Spinal cord (tissue), 10 donors: ENCODE data around the gene POLR3K. TPM values are rescaled to one million over a fixed set of nuclear protein-coding genes. Genes with fewer than 3 reads are reported as not detected.

Experiments used
- DNase-seq, 6 donors: peaks; one replicate each; pipeline versions ENCODE4 v3.0.0 to v3.0.0-alpha.2; 2013 to 2015; ENCODE audit warnings: low spot score in 6 of 6, low read depth in 4 of 6
- H3K27ac ChIP-seq: one replicate; pipeline ENCODE4 v1.5.1; 2013; ENCODE audit warnings: low read depth, low read length, control low read depth
- H3K27me3 ChIP-seq: one replicate; pipeline ENCODE4 v1.6.1; 2013; ENCODE audit warnings: low read length; ENCODE audit not compliant: control insufficient read depth, insufficient read depth
- H3K36me3 ChIP-seq: one replicate; pipeline ENCODE4 v1.6.1; 2013; ENCODE audit warnings: low read length; ENCODE audit not compliant: control insufficient read depth, insufficient read depth
- H3K4me1 ChIP-seq: one replicate; pipeline ENCODE4 v1.6.1; 2013; ENCODE audit warnings: low read length; ENCODE audit not compliant: control insufficient read depth, insufficient read depth
- H3K4me3 ChIP-seq: one replicate; pipeline ENCODE4 v1.5.1; 2013; ENCODE audit warnings: low read depth, low read length, control low read depth
- H3K9me3 ChIP-seq: one replicate; pipeline ENCODE4 v1.6.1; 2013; ENCODE audit warnings: low read length; ENCODE audit not compliant: control insufficient read depth, insufficient read depth
- WGBS: methylation state at CpG from one replicate; pipeline ENCODE4 v1.1.5; 2013; ENCODE audit warnings: missing lambda C conversion rate; ENCODE audit not compliant: insufficient coverage; 5-methylcytosine and 5-hydroxymethylcytosine counted together
- polyA plus RNA-seq, 2 donors: library from polyadenylated mRNA; unstranded; fragments of 120-200 nt; gene quantifications; one replicate each; pipeline ENCODE4 v1.2.1, GENCODE V29; 2013; ENCODE audit not compliant: insufficient read length in 2 of 2
- total RNA-seq, 2 donors: library from RNA; depleted of rRNA in 1 of 2; stranded (reverse); fragments of 120-200 nt in 1 of 2; fragments of >200 nt in 1 of 2; gene quantifications; one replicate each; pipeline versions ENCODE4 v1.2.3 to v1.2.4, GENCODE V29; 2013 to 2014
- donor health status: healthy.

POLR3K gene
- total and polyA plus RNA-seq, 4 donors: 4.6 to 18.8 (median 11.0) TPM

GRCh38 chr16:65745-66144 lies 12.3 kb upstream of the POLR3K start:
- DNase-seq: peak in 2 of 6 donors; percentile 79 to 85
- H3K4me3 ChIP-seq: no peak overlapping the region
- H3K4me1 ChIP-seq: peaks cover 59% of the 10 kb centered on the region
- H3K27me3 ChIP-seq: peaks cover 7% of the 10 kb centered on the region
- peaks cover 47% of the 10 kb centered on the region for H3K36me3 ChIP-seq
- 24% methylated on average over 17 of the region's 17 CpGs for WGBS
- peak overlapping the region; percentile 17 for H3K27ac ChIP-seq
- H3K9me3 ChIP-seq: no peaks in the 10 kb centered on the region

GRCh38 chr16:64914-65255 lies 11.5 kb upstream of the POLR3K start:
- WGBS: 80% methylated on average over 9 of the region's 9 CpGs
- Histone ChIP-seq H3K36me3 (peaks cover 54% of the 10 kb centered on the region), H3K27me3 (peaks cover 2% of the 10 kb centered on the region), H3K9me3 (no peaks in the 10 kb centered on the region), H3K4me3 (no peak overlapping the region), H3K27ac (no peak overlapping the region), H3K4me1 (peaks cover 50% of the 10 kb centered on the region)
- DNase-seq: no peak

- peaks cover 2% of the 10 kb centered on the region for H3K27me3 ChIP-seq
- WGBS: 92% methylated on average over 20 of the region's 25 CpGs
- no peak for DNase-seq
- H3K4me1 ChIP-seq: peaks cover 44% of the 10 kb centered on the region
- H3K9me3 ChIP-seq: no peaks in the 10 kb centered on the region
- no peak overlapping the region for H3K4me3 ChIP-seq
- no peak overlapping the region for H3K27ac ChIP-seq
- peaks cover 58% of the 10 kb centered on the region for H3K36me3 ChIP-seq
Observed at GRCh38 chr16:63998-64913, 10.8 kb upstream of the POLR3K start.

DNA sequence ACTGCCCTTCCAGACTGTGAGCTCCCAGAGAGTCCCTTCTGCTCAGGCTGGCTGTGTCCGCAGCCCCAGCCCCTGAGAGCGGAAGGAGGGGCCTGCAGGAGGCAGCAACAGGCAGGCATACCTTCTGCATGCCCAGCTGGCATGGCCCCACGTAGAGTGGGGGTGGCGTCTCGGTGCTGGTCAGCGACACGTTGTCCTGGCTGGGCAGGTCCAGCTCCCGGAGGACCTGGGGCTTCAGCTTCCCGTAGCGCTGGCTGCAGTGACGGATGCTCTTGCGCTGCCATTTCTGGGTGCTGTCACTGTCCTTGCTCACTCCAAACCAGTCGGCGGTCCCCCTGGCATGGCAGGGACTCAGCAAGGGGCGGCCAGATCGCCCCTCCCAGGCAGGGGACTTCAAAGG lies 10.1 kb upstream of the POLR3K start:
- H3K27me3 ChIP-seq: peaks cover 2% of the 10 kb centered on the region
- H3K27ac ChIP-seq: no peak overlapping the region
- no peak for DNase-seq
- 95% methylated on average over 16 of the region's 16 CpGs for WGBS
- no peaks in the 10 kb centered on the region for H3K9me3 ChIP-seq
- H3K36me3 ChIP-seq: peaks cover 64% of the 10 kb centered on the region
- peaks cover 36% of the 10 kb centered on the region for H3K4me1 ChIP-seq
- no peak overlapping the region for H3K4me3 ChIP-seq

- no peak overlapping the region for H3K27ac ChIP-seq
- H3K36me3 ChIP-seq: peaks cover 68% of the 10 kb centered on the region
- H3K4me3 ChIP-seq: no peak overlapping the region
- DNase-seq: no peak
- 94% methylated on average over 21 of the region's 21 CpGs for WGBS
- H3K9me3 ChIP-seq: no peaks in the 10 kb centered on the region
- peaks cover 31% of the 10 kb centered on the region for H3K4me1 ChIP-seq
- H3K27me3 ChIP-seq: peaks cover 2% of the 10 kb centered on the region
Observed at GRCh38 chr16:62968-63391, 9.6 kb upstream of the POLR3K start.

DNA sequence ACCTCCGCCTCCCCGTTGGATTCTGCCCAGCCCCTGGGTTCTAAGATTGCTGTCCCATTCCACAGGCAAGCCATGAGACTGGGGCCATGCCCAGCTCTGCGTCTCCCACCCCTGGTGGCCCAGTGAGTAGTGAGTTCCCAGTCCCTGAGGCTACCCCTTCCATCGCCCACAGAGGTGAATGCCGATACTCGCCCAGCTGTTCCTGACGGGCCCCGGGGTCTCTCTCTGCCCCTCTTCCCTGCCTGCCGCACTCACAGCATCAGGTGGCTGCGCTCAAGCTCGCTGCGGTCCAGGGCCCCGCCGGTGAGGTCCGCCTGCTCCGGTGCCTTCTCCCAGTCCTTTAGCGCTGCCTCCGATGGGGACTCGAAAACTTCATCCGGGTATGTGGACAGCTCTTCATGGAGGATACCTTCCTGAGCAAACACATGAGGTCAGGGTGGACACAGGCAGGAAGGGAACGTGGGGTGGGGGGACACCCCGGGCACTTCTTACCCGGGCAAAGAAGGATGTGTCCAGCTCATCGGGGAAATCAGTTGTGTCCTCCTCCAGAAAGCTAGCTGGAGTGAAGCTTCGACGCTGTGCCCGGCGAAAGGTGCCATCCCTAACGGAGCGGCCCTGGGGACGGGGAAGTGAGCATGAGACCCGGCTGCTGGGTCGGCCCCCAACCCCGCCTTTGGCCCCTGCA lies 9.0 kb upstream of the POLR3K start:
- peaks cover 73% of the 10 kb centered on the region for H3K36me3 ChIP-seq
- no peak overlapping the region for H3K4me3 ChIP-seq
- H3K4me1 ChIP-seq: peaks cover 26% of the 10 kb centered on the region
- DNase-seq: no peak
- 93% methylated on average over 34 of the region's 34 CpGs for WGBS
- no peaks in the 10 kb centered on the region for H3K9me3 ChIP-seq
- H3K27ac ChIP-seq: no peak overlapping the region
- H3K27me3 ChIP-seq: peaks cover 2% of the 10 kb centered on the region

GRCh38 chr16:61879-62281 lies 8.5 kb upstream of the POLR3K start:
- DNase-seq: no peak
- Histone ChIP-seq H3K4me1 (peaks cover 20% of the 10 kb centered on the region), H3K36me3 (peaks cover 79% of the 10 kb centered on the region), H3K27ac (no peak overlapping the region), H3K9me3 (no peaks in the 10 kb centered on the region), H3K27me3 (peaks cover 2% of the 10 kb centered on the region), H3K4me3 (no peak overlapping the region)
- 71% methylated on average over 32 of the region's 32 CpGs for WGBS

GRCh38 chr16:60929-61878 lies 7.8 kb upstream of the POLR3K start:
- H3K9me3 ChIP-seq: no peaks in the 10 kb centered on the region
- peaks cover 2% of the 10 kb centered on the region for H3K27me3 ChIP-seq
- H3K4me3 ChIP-seq: no peak overlapping the region
- peak in 1 of 6 donors; percentile 13 for DNase-seq
- peaks cover 85% of the 10 kb centered on the region for H3K36me3 ChIP-seq
- no peak overlapping the region for H3K27ac ChIP-seq
- H3K4me1 ChIP-seq: peaks cover 14% of the 10 kb centered on the region
- 57% methylated on average over 83 of the region's 89 CpGs for WGBS

DNA sequence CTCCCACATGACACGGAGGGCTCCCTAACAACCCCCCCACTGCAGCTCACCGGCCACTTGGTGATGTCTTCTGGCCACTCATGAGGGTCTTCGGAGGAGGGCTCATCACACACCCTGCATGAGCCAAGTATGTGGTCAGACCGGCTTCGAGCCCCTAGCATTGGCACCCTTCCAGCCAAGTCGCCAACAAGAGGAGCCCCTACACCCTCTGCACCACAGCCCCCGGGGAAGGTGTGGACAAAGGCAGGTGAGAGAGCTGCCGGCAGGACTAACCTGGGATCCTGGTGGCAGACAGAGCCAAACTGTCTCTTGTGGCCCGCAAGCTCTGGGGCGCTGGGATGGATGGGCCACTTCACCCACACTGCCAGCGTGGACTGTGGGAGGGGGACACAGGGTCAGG lies 6.8 kb upstream of the POLR3K start:
- peaks cover 93% of the 10 kb centered on the region for H3K36me3 ChIP-seq
- H3K4me1 ChIP-seq: peaks cover 3% of the 10 kb centered on the region
- no peak overlapping the region for H3K27ac ChIP-seq
- no peak for DNase-seq
- 87% methylated on average over 9 of the region's 11 CpGs for WGBS
- H3K4me3 ChIP-seq: no peak overlapping the region
- peaks cover 2% of the 10 kb centered on the region for H3K27me3 ChIP-seq
- no peaks in the 10 kb centered on the region for H3K9me3 ChIP-seq
